CD14-positive monocyte (primary cell): ENCODE measurements around the gene ADGRF1. TPM values are rescaled to one million over a fixed set of nuclear protein-coding genes. Genes with fewer than 3 reads are reported as not detected.

Source experiments
- DNase-seq, 3 donors: peaks; one replicate each; pipeline ENCODE4 v3.0.0-alpha.2; 2011 to 2022
- H2AFZ ChIP-seq: 2 replicates; pipeline ENCODE4 v1.6.0; 2012; ENCODE audit warnings: mild to moderate bottlenecking, low read depth, low read length, inconsistent platforms; ENCODE audit not compliant: insufficient read depth, poor library complexity, severe bottlenecking
- H3K27ac ChIP-seq, 2 donors: 1 replicate in 1 of 2; 2 replicates in 1 of 2; pipeline ENCODE4 v1.5.1; 2012 to 2013; ENCODE audit warnings: low read length in 2 of 2, control low read depth in 1 of 2, inconsistent platforms in 1 of 2, low read depth in 1 of 2, mild to moderate bottlenecking in 1 of 2
- H3K27me3 ChIP-seq, 2 donors: one replicate each; pipeline versions ENCODE4 v1.6.0 to v1.6.1; 2011 to 2013; ENCODE audit warnings: low read length in 2 of 2; ENCODE audit not compliant: control insufficient read depth in 2 of 2, insufficient read depth in 2 of 2
- H3K36me3 ChIP-seq, 2 donors: replicated peaks in 1 of 2; 1 replicate in 1 of 2; 2 replicates in 1 of 2; pipeline versions ENCODE4 v1.5.1 to v1.6.1; 2012 to 2013; ENCODE audit warnings: low read length in 2 of 2, control low read depth in 1 of 2, inconsistent platforms in 1 of 2, mild to moderate bottlenecking in 1 of 2; ENCODE audit not compliant: insufficient read depth in 2 of 2, control insufficient read depth in 1 of 2
- H3K4me1 ChIP-seq, 2 donors: 1 replicate in 1 of 2; 2 replicates in 1 of 2; pipeline versions ENCODE4 v1.5.1 to v1.6.1; 2012 to 2013; ENCODE audit warnings: low read length in 2 of 2, control low read depth in 1 of 2, inconsistent platforms in 1 of 2, mild to moderate bottlenecking in 1 of 2, moderate library complexity in 1 of 2; ENCODE audit not compliant: insufficient read depth in 2 of 2, control insufficient read depth in 1 of 2
- H3K4me2 ChIP-seq: replicated peaks from 2 replicates; pipeline ENCODE3; 2012; ENCODE audit warnings: low read length, moderate library complexity, mild to moderate bottlenecking; ENCODE audit not compliant: poor library complexity, severe bottlenecking; ENCODE audit errors: extremely low read depth
- H3K4me3 ChIP-seq, 3 experiments: fragments of 200-600 bp in 1 of 3; sonication (generic) in 1 of 3; replicated peaks in 1 of 3; 1 replicate in 2 of 3; 2 replicates in 1 of 3; pipeline ENCODE4 v1.5.1; 2011 to 2013; ENCODE audit warnings: low read length in 3 of 3, mild to moderate bottlenecking in 3 of 3, control low read depth in 2 of 3, low read depth in 2 of 3, inconsistent platforms in 1 of 3, moderate library complexity in 1 of 3
- H3K79me2 ChIP-seq: 2 replicates; pipeline ENCODE4 v1.6.0; 2012; ENCODE audit warnings: mild to moderate bottlenecking, control low read depth, inconsistent platforms, low read length, moderate library complexity; ENCODE audit not compliant: insufficient read depth
- H3K9ac ChIP-seq: 2 replicates; pipeline ENCODE4 v1.6.0; 2017; ENCODE audit warnings: low read length, mild to moderate bottlenecking; ENCODE audit not compliant: insufficient read depth, poor library complexity, severe bottlenecking
- H3K9me3 ChIP-seq, 2 donors: replicated peaks in 1 of 2; 1 replicate in 1 of 2; 2 replicates in 1 of 2; pipeline versions ENCODE4 v1.5.1 to v1.6.1; 2012 to 2013; ENCODE audit warnings: low read length in 2 of 2, control low read depth in 1 of 2; ENCODE audit not compliant: control insufficient read depth in 1 of 2, insufficient read depth in 1 of 2
- H4K20me1 ChIP-seq: 2 replicates; pipeline ENCODE4 v1.6.0; 2012; ENCODE audit warnings: mild to moderate bottlenecking, low read length, control low read depth, moderate library complexity; ENCODE audit not compliant: insufficient read depth
- H3K27ac Mint-ChIP-seq, 7 donors: one replicate each; pipeline ENCODE4 v1.8.0; 2020; ENCODE audit warnings: mild to moderate bottlenecking in 7 of 7, mixed read lengths in 7 of 7, moderate library complexity in 6 of 7, inconsistent platforms in 2 of 7
- H3K27me3 Mint-ChIP-seq, 3 donors: one replicate each; pipeline ENCODE4 v1.8.0; 2021 to 2022; ENCODE audit warnings: low read depth in 3 of 3, mild to moderate bottlenecking in 3 of 3, mixed read lengths in 3 of 3, moderate library complexity in 3 of 3, inconsistent platforms in 1 of 3
- H3K36me3 Mint-ChIP-seq, 2 donors: one replicate each; pipeline ENCODE4 v1.8.0; 2020; ENCODE audit warnings: mixed read lengths in 2 of 2, inconsistent platforms in 1 of 2, mild to moderate bottlenecking in 1 of 2
- H3K4me1 Mint-ChIP-seq: one replicate; pipeline ENCODE4 v1.8.0; 2020; ENCODE audit warnings: mild to moderate bottlenecking, mixed read lengths
- H3K4me3 Mint-ChIP-seq, 2 donors: one replicate each; pipeline ENCODE4 v1.8.0; 2020; ENCODE audit warnings: mild to moderate bottlenecking in 2 of 2, mixed read lengths in 2 of 2, moderate library complexity in 1 of 2
- H3K9me3 Mint-ChIP-seq, 7 donors: one replicate each; pipeline ENCODE4 v1.8.0; 2020 to 2022; ENCODE audit warnings: mixed read lengths in 7 of 7, mild to moderate bottlenecking in 6 of 7, moderate library complexity in 6 of 7, inconsistent platforms in 2 of 7
- WGBS: methylation state at CpG from one replicate; pipeline ENCODE4 v1.1.5; 2013; ENCODE audit warnings: missing lambda C conversion rate; ENCODE audit not compliant: insufficient coverage; 5-methylcytosine and 5-hydroxymethylcytosine counted together
- intact Hi-C, 2 donors: fragments of 100-400 bp; cut with micrococcal nuclease; formaldehyde crosslinking; loops; one replicate each; pipeline versions ENCODE4 v1.15.0 to v1.15.1; 2023
- polyA plus RNA-seq, 3 donors: library from polyadenylated mRNA; depleted of rRNA in 1 of 3; unstranded in 2 of 3; stranded (reverse) in 1 of 3; fragments of 300-500 nt in 2 of 3; fragments of >200 nt in 1 of 3; fragmentation: Illumina TruSeq in 2 of 3; gene quantifications; 1 replicate in 2 of 3; 2 replicates in 1 of 3; pipeline ENCODE4 v1.2.3, GENCODE V29; 2012 to 2021
- TF ChIP-seq, protein P1 (sequence below): fragments of 200-600 bp; IDR thresholded peaks from one replicate; pipeline ENCODE4 v1.8.0; 2022; ENCODE audit warnings: antibody characterized with exemption, mild to moderate bottlenecking

Gene ADGRF1
- polyA plus RNA-seq, 3 donors, result 0.03 TPM; not detected in 2

DNA sequence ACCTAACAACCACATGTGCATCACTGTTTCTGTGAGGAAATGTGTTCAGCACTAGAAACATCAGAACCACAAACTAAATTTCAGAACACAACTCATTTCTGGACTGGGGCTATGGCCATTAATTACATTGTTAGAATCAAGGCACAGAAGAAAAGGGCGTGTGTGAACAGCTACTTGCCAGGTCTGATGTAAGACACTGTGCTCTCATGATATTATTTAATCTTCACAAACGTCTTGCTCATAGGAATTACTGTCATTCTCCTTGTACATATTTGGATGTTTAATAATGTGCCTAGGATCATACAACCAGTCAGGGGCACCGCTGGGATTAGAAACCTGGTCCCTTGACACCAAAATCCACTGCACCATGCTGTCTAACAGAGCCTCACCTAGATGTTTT, 14.8 kb downstream of the ADGRF1 start:
- no peak overlapping the region for H3K9ac ChIP-seq
- intact Hi-C loops, result no loop called here
- TF ChIP-seq, protein P1, sequence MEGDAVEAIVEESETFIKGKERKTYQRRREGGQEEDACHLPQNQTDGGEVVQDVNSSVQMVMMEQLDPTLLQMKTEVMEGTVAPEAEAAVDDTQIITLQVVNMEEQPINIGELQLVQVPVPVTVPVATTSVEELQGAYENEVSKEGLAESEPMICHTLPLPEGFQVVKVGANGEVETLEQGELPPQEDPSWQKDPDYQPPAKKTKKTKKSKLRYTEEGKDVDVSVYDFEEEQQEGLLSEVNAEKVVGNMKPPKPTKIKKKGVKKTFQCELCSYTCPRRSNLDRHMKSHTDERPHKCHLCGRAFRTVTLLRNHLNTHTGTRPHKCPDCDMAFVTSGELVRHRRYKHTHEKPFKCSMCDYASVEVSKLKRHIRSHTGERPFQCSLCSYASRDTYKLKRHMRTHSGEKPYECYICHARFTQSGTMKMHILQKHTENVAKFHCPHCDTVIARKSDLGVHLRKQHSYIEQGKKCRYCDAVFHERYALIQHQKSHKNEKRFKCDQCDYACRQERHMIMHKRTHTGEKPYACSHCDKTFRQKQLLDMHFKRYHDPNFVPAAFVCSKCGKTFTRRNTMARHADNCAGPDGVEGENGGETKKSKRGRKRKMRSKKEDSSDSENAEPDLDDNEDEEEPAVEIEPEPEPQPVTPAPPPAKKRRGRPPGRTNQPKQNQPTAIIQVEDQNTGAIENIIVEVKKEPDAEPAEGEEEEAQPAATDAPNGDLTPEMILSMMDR, result no peak
- H3K4me2 ChIP-seq, result no peak overlapping the region
- no peak overlapping the region for H3K27ac ChIP-seq
- H3K9me3 ChIP-seq, result no peaks in the 10 kb centered on the region
- no peaks in the 10 kb centered on the region for H4K20me1 ChIP-seq
- no peaks in the 10 kb centered on the region for H3K79me2 ChIP-seq
- H3K27me3 Mint-ChIP-seq, result peaks cover 0 to 4% (median 1%) of the 10 kb centered on the region in 3 donors
- H3K27me3 ChIP-seq, result no peaks in the 10 kb centered on the region
- peaks cover 0 to 3% (median 0%) of the 10 kb centered on the region in 7 donors for H3K9me3 Mint-ChIP-seq
- peaks cover 9% of the 10 kb centered on the region for H3K4me1 Mint-ChIP-seq
- no peaks in the 10 kb centered on the region for H3K36me3 Mint-ChIP-seq
- DNase-seq, result no peak
- no peak overlapping the region for H3K4me3 Mint-ChIP-seq
- no peak overlapping the region for H3K27ac Mint-ChIP-seq
- no CpG with 5 or more reads among the region's 3 CpGs for WGBS
- no peaks in the 10 kb centered on the region for H3K4me1 ChIP-seq
- H3K36me3 ChIP-seq, result no peaks in the 10 kb centered on the region
- H3K4me3 ChIP-seq, result no peak overlapping the region
- no peak overlapping the region for H2AFZ ChIP-seq

DNA sequence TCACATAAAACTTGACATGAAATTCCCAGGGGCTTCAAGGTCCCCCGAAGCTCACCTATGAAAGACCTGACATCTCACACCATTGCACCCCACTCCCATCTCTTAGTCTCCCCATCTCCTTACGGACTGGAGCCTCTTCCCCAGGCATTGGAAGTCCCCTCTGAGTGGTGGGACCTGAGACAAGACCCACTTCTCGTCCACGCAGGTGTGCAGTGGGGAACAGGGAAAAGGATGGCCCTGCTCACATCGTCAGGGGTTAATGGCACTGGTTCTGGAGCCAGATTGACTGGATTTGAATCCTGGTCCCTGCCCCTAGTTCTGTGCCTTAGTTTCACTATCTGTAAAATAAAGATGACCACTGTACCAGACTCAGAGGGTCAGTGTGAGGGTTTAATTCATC, 15.5 kb downstream of the ADGRF1 start:
- Histone ChIP-seq H3K27me3 (no peaks in the 10 kb centered on the region), H4K20me1 (no peaks in the 10 kb centered on the region), H2AFZ (no peak overlapping the region), H3K9me3 (no peaks in the 10 kb centered on the region), H3K9ac (no peak overlapping the region), H3K36me3 (no peaks in the 10 kb centered on the region), H3K4me1 (no peaks in the 10 kb centered on the region), H3K79me2 (no peaks in the 10 kb centered on the region), H3K27ac (no peak overlapping the region), H3K4me3 (no peak overlapping the region), H3K4me2 (no peak overlapping the region)
- Mint-ChIP-seq H3K27ac (no peak overlapping the region), H3K9me3 (peaks cover 0 to 3% (median 0%) of the 10 kb centered on the region in 7 donors), H3K4me1 (peaks cover 9% of the 10 kb centered on the region), H3K36me3 (no peaks in the 10 kb centered on the region), H3K27me3 (peaks cover 0 to 4% (median 1%) of the 10 kb centered on the region in 3 donors), H3K4me3 (no peak overlapping the region)
- TF ChIP-seq, protein P1, result no peak
- WGBS, result 90% methylated on average over 5 of the region's 5 CpGs
- DNase-seq, result no peak
- intact Hi-C loops, result no loop called here
